Measurements from ENCODE around the gene ZNF500. TPM values are rescaled to one million over a fixed set of nuclear protein-coding genes. Genes with fewer than 3 reads are reported as not detected.

ZNF500 gene
- total RNA-seq, 1 donor from 2014 or later: 6.8 TPM

GRCh38 chr16:4713663-4714501 is 53.1 kb downstream of the ZNF500 start:
- Histone ChIP-seq H3K4me1 (ENCODE audit: control insufficient read depth in 3 of 3, insufficient read depth in 3 of 3, low read length in 3 of 3) (no peaks in the 10 kb centered on the region), H3K36me3 (ENCODE audit: control insufficient read depth in 3 of 3, insufficient read depth in 3 of 3, low read length in 3 of 3) (peaks cover 11 to 21% (median 17%) of the 10 kb centered on the region in 3 donors), H3K27me3 (ENCODE audit: control insufficient read depth in 3 of 3, insufficient read depth in 3 of 3, low read length in 3 of 3) (no peaks in the 10 kb centered on the region), H3K4me3 (ENCODE audit: low read length in 3 of 3) (no peak overlapping the region), H3K9me3 (ENCODE audit: control insufficient read depth in 3 of 3, low read length in 3 of 3) (no peaks in the 10 kb centered on the region), H3K9ac (ENCODE audit: low read depth in 1 of 3, low read length in 3 of 3) (no peak overlapping the region), H3K27ac (ENCODE audit: low read depth, low read length) (no peak overlapping the region)

DNA sequence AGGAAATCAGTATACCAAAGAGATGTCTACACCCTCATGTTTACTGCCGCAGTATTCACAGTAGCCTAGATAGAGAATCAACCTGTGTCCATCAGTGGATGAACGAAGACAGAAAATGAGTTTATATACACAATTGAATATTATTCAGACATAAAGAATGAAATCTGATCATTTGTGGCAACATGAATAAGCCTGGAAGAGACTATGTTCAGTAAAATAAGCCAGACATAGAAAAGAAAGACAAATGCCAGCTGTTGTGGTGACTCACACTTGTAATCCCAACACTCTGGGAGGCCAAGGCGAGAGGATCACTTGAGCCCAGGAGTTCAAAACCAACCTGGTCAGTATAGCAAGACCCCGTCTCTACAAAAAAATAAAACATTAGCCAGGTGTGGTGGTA is 57.5 kb downstream of the ZNF500 start:
- no peaks in the 10 kb centered on the region for H3K9me3 ChIP-seq (ENCODE audit: control insufficient read depth in 3 of 3, low read length in 3 of 3)
- no peak overlapping the region for H3K9ac ChIP-seq (ENCODE audit: low read depth in 1 of 3, low read length in 3 of 3)
- no peaks in the 10 kb centered on the region for H3K27me3 ChIP-seq (ENCODE audit: control insufficient read depth in 3 of 3, insufficient read depth in 3 of 3, low read length in 3 of 3)
- H3K4me1 ChIP-seq (ENCODE audit: control insufficient read depth in 3 of 3, insufficient read depth in 3 of 3, low read length in 3 of 3): no peaks in the 10 kb centered on the region
- H3K4me3 ChIP-seq (ENCODE audit: low read length in 3 of 3): no peak overlapping the region
- peaks cover 18 to 32% (median 29%) of the 10 kb centered on the region in 3 donors for H3K36me3 ChIP-seq (ENCODE audit: control insufficient read depth in 3 of 3, insufficient read depth in 3 of 3, low read length in 3 of 3)
- H3K27ac ChIP-seq (ENCODE audit: low read depth, low read length): no peak overlapping the region

- no peaks in the 10 kb centered on the region for H3K9me3 ChIP-seq (ENCODE audit: control insufficient read depth in 3 of 3, low read length in 3 of 3)
- peak overlapping the region in 1 of 3 donors; percentile 8 for H3K9ac ChIP-seq (ENCODE audit: low read depth in 1 of 3, low read length in 3 of 3)
- H3K4me1 ChIP-seq (ENCODE audit: control insufficient read depth in 3 of 3, insufficient read depth in 3 of 3, low read length in 3 of 3): no peaks in the 10 kb centered on the region
- no peak overlapping the region for H3K4me3 ChIP-seq (ENCODE audit: low read length in 3 of 3)
- no peaks in the 10 kb centered on the region for H3K27me3 ChIP-seq (ENCODE audit: control insufficient read depth in 3 of 3, insufficient read depth in 3 of 3, low read length in 3 of 3)
- no peak overlapping the region for H3K27ac ChIP-seq (ENCODE audit: low read depth, low read length)
- peaks cover 20 to 37% (median 32%) of the 10 kb centered on the region in 3 donors for H3K36me3 ChIP-seq (ENCODE audit: control insufficient read depth in 3 of 3, insufficient read depth in 3 of 3, low read length in 3 of 3)
These were observed 60.1 kb downstream of the ZNF500 start for GRCh38 chr16:4706871-4707270.

GRCh38 chr16:4704913-4705312 is 62.0 kb downstream of the ZNF500 start:
- no peak overlapping the region for H3K27ac ChIP-seq (ENCODE audit: low read depth, low read length)
- peaks cover 37 to 49% (median 44%) of the 10 kb centered on the region in 3 donors for H3K36me3 ChIP-seq (ENCODE audit: control insufficient read depth in 3 of 3, insufficient read depth in 3 of 3, low read length in 3 of 3)
- H3K27me3 ChIP-seq (ENCODE audit: control insufficient read depth in 3 of 3, insufficient read depth in 3 of 3, low read length in 3 of 3): no peaks in the 10 kb centered on the region
- no peaks in the 10 kb centered on the region for H3K4me1 ChIP-seq (ENCODE audit: control insufficient read depth in 3 of 3, insufficient read depth in 3 of 3, low read length in 3 of 3)
- H3K9ac ChIP-seq (ENCODE audit: low read depth in 1 of 3, low read length in 3 of 3): no peak overlapping the region
- no peak overlapping the region for H3K4me3 ChIP-seq (ENCODE audit: low read length in 3 of 3)
- no peaks in the 10 kb centered on the region for H3K9me3 ChIP-seq (ENCODE audit: control insufficient read depth in 3 of 3, low read length in 3 of 3)

GRCh38 chr16:4704491-4704890 is 62.5 kb downstream of the ZNF500 start:
- no peak overlapping the region for H3K9ac ChIP-seq (ENCODE audit: low read depth in 1 of 3, low read length in 3 of 3)
- H3K27me3 ChIP-seq (ENCODE audit: control insufficient read depth in 3 of 3, insufficient read depth in 3 of 3, low read length in 3 of 3): no peaks in the 10 kb centered on the region
- peaks cover 40 to 54% (median 47%) of the 10 kb centered on the region in 3 donors for H3K36me3 ChIP-seq (ENCODE audit: control insufficient read depth in 3 of 3, insufficient read depth in 3 of 3, low read length in 3 of 3)

DNA sequence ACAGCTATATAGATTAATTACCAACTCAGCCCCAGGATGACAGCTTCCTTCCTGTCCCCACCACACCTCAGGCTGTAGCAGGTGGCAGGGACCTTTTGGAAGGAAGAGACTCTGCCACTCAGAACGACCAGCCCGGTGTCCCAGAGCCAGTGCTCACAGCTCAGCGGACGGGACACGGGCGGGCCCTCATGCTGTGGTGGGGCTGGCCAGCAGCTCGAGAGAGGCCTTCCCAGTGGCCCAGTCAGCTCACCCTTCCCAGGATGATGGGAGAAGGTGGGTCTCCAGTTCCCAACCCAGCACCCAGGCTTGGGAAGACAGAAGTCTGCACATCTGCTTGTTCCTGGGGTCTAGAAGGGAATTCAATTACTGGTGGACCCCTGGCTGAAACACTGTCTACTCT is 63.1 kb downstream of the ZNF500 start:
- H3K9ac ChIP-seq (ENCODE audit: low read depth in 1 of 3, low read length in 3 of 3): no peak overlapping the region
- H3K4me1 ChIP-seq (ENCODE audit: control insufficient read depth in 3 of 3, insufficient read depth in 3 of 3, low read length in 3 of 3): no peaks in the 10 kb centered on the region
- no peak overlapping the region for H3K27ac ChIP-seq (ENCODE audit: low read depth, low read length)
- H3K4me3 ChIP-seq (ENCODE audit: low read length in 3 of 3): no peak overlapping the region
- peaks cover 46 to 59% (median 53%) of the 10 kb centered on the region in 3 donors for H3K36me3 ChIP-seq (ENCODE audit: control insufficient read depth in 3 of 3, insufficient read depth in 3 of 3, low read length in 3 of 3)
- H3K27me3 ChIP-seq (ENCODE audit: control insufficient read depth in 3 of 3, insufficient read depth in 3 of 3, low read length in 3 of 3): no peaks in the 10 kb centered on the region
- no peaks in the 10 kb centered on the region for H3K9me3 ChIP-seq (ENCODE audit: control insufficient read depth in 3 of 3, low read length in 3 of 3)

More at GRCh38 chr16:4704491-4704890, 62.5 kb downstream of the ZNF500 start:
- no peaks in the 10 kb centered on the region for H3K4me1 ChIP-seq (ENCODE audit: control insufficient read depth in 3 of 3, insufficient read depth in 3 of 3, low read length in 3 of 3)
- no peak overlapping the region for H3K27ac ChIP-seq (ENCODE audit: low read depth, low read length)
- H3K4me3 ChIP-seq (ENCODE audit: low read length in 3 of 3): no peak overlapping the region
- no peaks in the 10 kb centered on the region for H3K9me3 ChIP-seq (ENCODE audit: control insufficient read depth in 3 of 3, low read length in 3 of 3)

DNA sequence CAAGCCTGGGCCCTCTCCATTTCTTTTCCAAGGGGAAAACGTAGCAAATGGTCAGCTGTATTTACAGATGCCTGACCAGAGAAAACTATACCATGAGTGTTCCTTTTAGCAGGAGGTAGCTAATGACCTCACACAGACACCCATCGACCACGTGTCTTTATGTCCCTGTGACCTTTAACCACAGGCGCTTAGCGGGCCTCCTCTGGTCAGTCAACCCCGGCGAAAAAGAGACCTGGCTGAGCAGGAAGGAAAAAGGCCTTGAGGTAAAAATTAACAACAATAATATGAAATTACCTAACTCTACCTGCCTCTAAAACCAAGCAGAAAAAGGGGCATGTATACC is 64.5 kb downstream of the ZNF500 start:
- H3K4me3 ChIP-seq (ENCODE audit: low read length in 3 of 3): no peak overlapping the region
- H3K9ac ChIP-seq (ENCODE audit: low read depth in 1 of 3, low read length in 3 of 3): no peak overlapping the region
- H3K9me3 ChIP-seq (ENCODE audit: control insufficient read depth in 3 of 3, low read length in 3 of 3): no peaks in the 10 kb centered on the region
- no peaks in the 10 kb centered on the region for H3K4me1 ChIP-seq (ENCODE audit: control insufficient read depth in 3 of 3, insufficient read depth in 3 of 3, low read length in 3 of 3)
- no peak overlapping the region for H3K27ac ChIP-seq (ENCODE audit: low read depth, low read length)
- no peaks in the 10 kb centered on the region for H3K27me3 ChIP-seq (ENCODE audit: control insufficient read depth in 3 of 3, insufficient read depth in 3 of 3, low read length in 3 of 3)
- H3K36me3 ChIP-seq (ENCODE audit: control insufficient read depth in 3 of 3, insufficient read depth in 3 of 3, low read length in 3 of 3): peaks cover 53 to 66% (median 58%) of the 10 kb centered on the region in 3 donors

DNA sequence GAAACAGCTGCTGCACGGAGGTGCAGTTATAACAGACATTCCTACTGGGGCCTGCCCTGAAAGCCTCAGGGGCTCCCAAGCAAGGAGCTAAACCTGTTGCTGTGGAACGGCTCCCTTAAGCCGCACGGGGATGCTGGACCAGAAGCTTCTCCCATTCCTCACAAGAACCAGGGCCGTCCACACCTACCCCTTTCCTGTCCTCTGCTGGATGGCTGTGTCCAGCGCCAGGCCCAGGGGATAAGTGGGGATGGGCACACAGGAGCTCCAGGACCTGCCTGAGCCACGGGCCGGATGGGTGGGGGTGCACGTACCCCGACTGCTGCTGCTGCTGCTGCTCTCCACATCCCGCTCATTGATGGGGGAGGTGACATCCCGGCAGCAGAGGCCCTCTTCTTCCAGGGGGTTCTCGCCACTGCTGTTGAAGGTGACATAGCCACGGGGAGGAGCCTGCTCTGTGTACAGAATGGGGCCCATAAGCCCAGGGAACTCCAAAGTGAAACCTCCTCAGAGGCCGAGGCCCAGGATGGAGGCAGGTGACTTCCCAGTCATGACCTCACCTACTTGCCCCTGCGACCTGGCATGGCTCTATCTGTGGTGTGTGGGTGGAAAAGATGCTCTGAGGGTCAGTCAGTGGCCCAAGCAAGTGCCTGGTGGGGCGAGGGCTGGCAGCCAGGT is 65.0 kb downstream of the ZNF500 start:
- H3K36me3 ChIP-seq (ENCODE audit: control insufficient read depth in 3 of 3, insufficient read depth in 3 of 3, low read length in 3 of 3): peaks cover 55 to 67% (median 60%) of the 10 kb centered on the region in 3 donors
- H3K27me3 ChIP-seq (ENCODE audit: control insufficient read depth in 3 of 3, insufficient read depth in 3 of 3, low read length in 3 of 3): no peaks in the 10 kb centered on the region
- no peak overlapping the region for H3K9ac ChIP-seq (ENCODE audit: low read depth in 1 of 3, low read length in 3 of 3)
- no peaks in the 10 kb centered on the region for H3K4me1 ChIP-seq (ENCODE audit: control insufficient read depth in 3 of 3, insufficient read depth in 3 of 3, low read length in 3 of 3)
- H3K27ac ChIP-seq (ENCODE audit: low read depth, low read length): no peak overlapping the region
- no peak overlapping the region for H3K4me3 ChIP-seq (ENCODE audit: low read length in 3 of 3)
- H3K9me3 ChIP-seq (ENCODE audit: control insufficient read depth in 3 of 3, low read length in 3 of 3): no peaks in the 10 kb centered on the region

DNA sequence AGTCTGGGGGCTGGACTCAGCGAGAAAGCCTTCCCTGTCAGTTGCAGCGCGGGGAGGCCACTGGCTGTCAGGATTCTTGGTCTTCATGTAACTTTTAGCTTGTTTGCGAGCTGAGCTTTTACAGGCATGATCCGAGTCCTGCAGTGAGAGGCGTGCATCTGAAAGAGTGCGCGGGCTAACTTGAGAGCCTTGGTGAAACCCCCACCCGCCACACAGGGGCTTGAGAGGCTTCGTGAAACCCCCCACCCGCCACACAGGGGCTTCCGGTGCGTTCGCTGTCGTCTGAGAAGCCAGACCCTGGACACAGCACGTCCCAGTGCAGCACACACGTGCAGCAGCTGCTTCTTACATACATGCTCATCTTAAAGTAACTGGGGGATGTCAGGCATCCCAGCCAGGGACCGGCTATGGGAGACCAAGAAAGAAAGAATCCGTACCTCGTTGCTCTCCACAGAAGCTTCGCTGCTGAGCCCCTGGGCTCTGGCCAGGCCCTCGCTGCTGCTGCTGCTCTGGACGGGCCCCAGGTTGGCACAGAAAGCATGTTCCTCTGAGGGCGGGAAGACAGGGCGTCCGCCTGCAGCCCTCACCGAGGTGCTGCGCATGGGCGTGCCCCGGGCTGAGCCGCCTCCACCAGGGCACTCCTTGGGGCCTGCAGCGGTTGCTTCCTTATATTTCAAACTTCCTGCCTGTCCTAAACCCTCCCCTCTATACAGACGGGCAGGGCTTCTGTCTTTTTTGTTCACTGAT is 65.8 kb downstream of the ZNF500 start:
- no peaks in the 10 kb centered on the region for H3K27me3 ChIP-seq (ENCODE audit: control insufficient read depth in 3 of 3, insufficient read depth in 3 of 3, low read length in 3 of 3)
- H3K4me1 ChIP-seq (ENCODE audit: control insufficient read depth in 3 of 3, insufficient read depth in 3 of 3, low read length in 3 of 3): peaks cover 0 to 1% (median 0%) of the 10 kb centered on the region in 3 donors
- no peaks in the 10 kb centered on the region for H3K9me3 ChIP-seq (ENCODE audit: control insufficient read depth in 3 of 3, low read length in 3 of 3)
- H3K4me3 ChIP-seq (ENCODE audit: low read length in 3 of 3): no peak overlapping the region
- H3K9ac ChIP-seq (ENCODE audit: low read depth in 1 of 3, low read length in 3 of 3): no peak overlapping the region
- H3K27ac ChIP-seq (ENCODE audit: low read depth, low read length): no peak overlapping the region
- peaks cover 52 to 63% (median 60%) of the 10 kb centered on the region in 3 donors for H3K36me3 ChIP-seq (ENCODE audit: control insufficient read depth in 3 of 3, insufficient read depth in 3 of 3, low read length in 3 of 3)

Data from skeletal muscle tissue (tissue), 4 donors.